Measurements from ENCODE around the gene CELSR2.
A peak's percentile ranks its signal among the peaks of the same experiment; 100 is the strongest.
"Not testable (repeated sequence)": the region's sequence is repeated elsewhere in the genome, so short reads cannot be mapped to it uniquely, and the experiment has no call there.

Gene CELSR2, protein sequence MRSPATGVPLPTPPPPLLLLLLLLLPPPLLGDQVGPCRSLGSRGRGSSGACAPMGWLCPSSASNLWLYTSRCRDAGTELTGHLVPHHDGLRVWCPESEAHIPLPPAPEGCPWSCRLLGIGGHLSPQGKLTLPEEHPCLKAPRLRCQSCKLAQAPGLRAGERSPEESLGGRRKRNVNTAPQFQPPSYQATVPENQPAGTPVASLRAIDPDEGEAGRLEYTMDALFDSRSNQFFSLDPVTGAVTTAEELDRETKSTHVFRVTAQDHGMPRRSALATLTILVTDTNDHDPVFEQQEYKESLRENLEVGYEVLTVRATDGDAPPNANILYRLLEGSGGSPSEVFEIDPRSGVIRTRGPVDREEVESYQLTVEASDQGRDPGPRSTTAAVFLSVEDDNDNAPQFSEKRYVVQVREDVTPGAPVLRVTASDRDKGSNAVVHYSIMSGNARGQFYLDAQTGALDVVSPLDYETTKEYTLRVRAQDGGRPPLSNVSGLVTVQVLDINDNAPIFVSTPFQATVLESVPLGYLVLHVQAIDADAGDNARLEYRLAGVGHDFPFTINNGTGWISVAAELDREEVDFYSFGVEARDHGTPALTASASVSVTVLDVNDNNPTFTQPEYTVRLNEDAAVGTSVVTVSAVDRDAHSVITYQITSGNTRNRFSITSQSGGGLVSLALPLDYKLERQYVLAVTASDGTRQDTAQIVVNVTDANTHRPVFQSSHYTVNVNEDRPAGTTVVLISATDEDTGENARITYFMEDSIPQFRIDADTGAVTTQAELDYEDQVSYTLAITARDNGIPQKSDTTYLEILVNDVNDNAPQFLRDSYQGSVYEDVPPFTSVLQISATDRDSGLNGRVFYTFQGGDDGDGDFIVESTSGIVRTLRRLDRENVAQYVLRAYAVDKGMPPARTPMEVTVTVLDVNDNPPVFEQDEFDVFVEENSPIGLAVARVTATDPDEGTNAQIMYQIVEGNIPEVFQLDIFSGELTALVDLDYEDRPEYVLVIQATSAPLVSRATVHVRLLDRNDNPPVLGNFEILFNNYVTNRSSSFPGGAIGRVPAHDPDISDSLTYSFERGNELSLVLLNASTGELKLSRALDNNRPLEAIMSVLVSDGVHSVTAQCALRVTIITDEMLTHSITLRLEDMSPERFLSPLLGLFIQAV (N-terminal part only)

DNA sequence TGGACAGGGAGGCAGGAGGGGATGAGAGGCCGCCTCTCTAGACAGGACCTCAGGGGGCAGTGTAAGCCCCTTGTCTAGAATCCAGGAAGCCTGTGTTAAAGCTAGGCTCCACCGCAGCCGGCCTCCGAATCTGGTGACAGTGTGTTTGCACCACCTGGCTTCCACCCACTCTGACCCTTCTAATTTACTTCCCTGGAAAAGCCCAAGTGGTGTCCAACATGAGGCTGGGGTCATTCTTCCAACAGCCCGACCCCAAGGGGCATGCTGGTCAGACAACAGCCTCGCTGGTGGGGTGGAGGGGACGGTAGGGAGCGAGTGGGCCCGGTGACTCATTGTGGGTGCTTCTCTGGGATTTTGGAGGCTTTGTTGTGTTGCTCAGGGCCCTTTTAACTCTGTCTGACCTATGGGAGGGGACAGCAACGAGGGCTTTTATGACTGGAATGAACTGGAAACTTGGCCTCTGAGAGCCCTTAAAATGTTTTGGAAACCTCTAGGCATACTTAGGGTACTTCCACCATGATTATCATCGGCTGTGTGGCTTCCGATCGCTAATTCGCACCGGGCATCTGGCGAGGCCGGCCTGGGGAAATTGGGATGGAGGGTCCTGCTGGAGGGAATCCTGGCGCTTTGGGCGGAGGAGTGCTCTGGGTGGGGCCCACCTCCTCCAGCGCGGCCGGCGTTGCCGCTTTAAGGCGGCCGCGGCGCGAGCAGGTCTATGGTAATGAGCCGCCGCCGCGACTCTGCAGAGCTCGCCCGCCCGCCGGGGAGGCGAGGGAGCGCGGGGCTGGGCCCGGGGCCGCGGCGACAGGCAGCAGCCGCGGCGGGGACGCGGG is at the start of gene CELSR2:
CELSR2 (plus strand) TSS at position 743 of the 833 bp plus-strand sequence. CDS start 541 bp downstream, outside the sequence.
- DNase-seq, result peak; percentile 44

DNA sequence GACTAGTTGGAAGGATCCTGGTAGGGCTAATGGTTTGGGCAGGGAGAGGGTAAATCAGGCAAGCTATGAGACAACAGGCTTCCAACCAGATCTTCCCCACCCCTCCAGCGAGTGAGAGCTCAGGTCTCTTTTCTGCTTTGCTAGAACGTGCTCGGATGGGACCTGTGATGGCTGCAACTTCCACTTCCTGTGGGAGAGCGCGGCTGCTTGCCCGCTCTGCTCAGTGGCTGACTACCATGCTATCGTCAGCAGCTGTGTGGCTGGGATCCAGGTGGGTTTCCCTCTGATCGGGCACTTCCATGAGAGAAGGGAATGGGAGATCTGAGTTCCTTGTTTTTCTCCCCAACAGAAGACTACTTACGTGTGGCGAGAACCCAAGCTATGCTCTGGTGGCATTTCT is 49.6 kb upstream of the CELSR2 start:
- no peak for DNase-seq

DNA sequence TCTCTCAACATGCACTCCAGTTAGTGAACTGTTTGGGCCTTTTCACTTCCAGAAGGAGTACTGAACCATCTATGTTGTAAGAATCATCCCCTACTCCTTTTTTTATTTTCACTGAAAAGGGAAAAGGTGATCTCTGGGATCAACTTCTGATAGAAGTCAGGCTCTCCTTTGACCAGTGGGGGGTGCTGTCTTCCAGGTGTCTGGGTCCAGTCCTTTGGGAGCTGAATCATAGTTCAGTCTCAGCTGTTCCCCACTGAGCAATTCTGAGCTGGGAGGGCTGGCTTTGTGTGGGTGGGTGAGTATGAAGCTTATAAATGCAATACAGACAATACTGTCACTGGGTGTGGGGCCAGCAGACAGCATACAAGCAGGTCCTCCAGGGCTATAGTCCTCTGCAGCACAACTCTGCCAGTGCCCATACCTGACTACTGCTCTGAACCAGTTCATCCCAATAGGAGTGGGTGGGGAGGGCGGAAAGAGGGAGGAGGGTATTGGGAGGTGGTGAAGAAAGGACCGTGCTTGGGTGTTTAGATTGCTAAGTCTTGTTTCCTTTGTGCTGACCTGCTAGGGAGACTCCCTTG is 48.1 kb upstream of the CELSR2 start:
- no peak for DNase-seq

DNA sequence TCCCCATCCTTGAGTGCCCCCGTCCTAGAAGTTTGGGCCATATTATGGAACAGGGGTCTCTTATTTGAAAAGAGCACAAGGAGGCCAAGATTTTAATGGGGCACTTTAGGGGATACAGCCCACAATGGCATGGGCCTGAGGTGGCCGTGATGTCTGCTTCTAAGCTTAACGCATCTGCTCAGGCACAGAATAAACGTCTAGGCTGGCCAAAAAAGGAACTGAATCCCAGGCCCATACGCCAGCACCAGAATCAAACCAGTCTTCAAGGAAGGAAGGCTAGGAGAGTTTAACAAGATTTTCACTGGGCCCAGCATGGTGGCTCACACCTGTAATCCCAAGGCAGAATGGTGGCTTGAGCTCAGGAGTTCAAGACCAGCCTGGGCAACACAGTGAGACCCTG is 44.9 kb upstream of the CELSR2 start:
- no peak for DNase-seq

GRCh38 chr1:109206339-109206738 is 43.0 kb upstream of the CELSR2 start:
- DNase-seq, result no peak

DNA sequence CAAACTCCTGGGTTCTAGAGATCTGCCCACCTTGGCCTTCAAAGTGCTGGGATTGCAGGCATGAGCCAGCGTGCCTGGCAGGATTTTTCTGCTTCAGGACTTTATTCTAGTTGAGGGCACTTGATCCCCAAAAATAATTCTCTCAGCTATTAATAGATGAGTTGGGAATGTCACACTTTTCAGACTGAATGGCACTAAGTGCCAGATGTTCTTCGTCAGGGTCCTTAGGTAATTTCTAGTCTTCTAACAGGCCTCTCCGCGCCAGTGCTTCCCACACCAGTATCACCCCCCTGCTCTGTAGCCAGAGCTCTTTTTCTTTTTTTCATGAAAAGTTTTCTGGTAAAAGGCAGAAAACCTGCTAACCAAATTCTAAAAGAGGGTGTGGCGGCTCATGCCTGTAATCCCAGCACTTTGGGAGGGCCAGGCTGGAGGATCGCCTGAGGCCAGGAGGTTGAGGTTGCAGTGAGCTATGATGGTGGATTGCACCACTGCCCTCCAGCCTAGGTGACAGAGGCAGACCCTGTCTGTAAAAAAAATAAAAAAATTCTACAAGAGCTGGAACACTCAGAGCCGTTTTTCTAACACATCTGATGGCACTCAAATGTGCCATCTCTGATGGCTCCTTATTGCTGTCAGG is 41.8 kb upstream of the CELSR2 start:
- DNase-seq, result no peak

DNA sequence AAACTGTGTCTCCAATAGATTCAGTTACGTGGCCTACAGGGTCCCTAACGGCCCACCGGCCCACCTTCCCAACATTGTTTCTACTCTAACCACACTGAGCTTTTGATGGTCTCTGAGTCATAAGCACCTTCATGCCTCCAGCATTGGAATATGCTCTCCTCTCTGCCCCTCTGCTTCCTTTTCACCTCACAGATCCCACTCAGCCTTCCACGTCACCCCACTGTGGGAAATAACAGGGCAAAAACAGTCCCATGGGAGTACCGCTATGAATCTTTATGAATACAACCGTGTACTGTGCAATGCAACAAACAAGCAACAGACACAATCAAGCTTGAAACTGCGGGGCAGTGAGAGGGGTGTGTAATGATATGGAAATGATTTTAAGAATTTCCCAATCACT is 40.9 kb upstream of the CELSR2 start:
- no peak for DNase-seq

DNA sequence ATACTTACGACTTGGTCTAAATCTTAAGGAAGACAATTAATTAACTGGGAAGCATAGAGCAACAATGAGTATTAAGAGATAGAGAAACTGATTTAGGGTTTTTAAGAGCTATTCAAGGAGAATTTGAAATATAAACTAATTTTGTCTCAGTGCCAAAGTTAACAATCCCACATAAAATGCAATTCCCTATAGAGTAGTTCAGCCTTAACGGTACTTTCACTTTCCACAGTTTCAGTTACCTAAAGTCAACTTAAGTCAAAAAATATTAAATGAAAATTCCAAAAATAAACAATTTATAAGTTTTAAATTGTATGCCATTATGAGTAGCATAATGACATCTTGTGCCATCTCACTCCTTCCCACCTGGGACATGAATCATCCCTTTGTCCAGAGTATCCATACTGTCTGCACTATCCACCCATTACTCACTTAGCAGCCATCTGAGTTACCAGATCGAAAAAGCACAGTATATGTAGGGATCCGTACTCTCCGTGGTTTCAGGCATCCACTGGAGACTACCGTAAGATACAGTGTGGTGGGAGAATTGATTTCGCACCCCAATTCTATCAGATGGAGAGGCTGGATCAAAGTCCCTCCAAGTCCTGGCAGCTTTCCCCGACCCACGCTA is 40.4 kb upstream of the CELSR2 start:
- DNase-seq, result no peak

DNA sequence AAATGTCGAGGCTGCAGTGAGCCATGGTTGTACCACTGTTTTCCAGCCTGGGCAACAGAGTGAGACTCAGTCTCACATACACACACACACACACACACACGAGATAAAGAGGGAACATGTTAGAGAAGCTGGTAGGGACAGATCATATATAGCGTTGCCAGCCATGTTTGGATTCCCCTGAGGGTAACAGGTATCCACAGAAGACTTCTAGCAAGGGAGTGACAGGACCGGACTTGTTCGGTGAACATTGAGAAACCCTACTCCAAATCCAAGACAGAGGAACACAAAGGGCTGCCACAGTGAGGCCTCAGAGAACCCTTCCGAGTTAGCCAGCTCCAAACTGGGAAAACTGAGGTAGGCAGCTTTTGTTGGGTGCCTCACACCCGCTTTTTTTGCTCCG is 39.3 kb upstream of the CELSR2 start:
- no peak for DNase-seq

DNA sequence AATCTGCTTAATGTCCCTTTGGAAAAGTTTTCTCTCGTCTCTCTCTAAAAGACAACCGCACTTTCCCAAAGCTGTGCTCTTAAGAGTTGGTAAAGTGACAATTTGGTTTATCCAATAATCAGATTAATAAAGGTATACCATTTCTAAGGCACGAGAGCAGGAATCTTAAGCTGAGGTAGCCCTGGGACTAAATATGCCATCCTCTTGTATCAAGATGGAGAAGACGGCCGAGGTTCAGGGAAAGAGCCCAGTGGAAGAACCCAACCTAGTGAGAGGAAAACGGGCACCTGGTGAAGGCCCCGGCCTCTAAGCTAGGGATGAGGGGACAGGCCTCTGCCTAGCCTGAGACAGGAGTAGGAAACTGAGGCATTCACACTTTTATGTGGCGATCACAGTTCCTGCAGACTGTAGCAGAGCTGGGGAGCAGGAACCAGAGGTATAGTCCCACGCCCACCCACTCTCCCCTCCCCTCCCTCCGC is 36.0 kb upstream of the CELSR2 start:
- no peak for DNase-seq

- DNase-seq, result peak; percentile 86
These were observed 35.3 kb upstream of the CELSR2 start, which contains the start of gene SARS1 for GRCh38 chr1:109213824-109214693. SARS1 (plus strand) TSS chr1:109213918; CDS start chr1:109213993, 75 bp downstream.

DNA sequence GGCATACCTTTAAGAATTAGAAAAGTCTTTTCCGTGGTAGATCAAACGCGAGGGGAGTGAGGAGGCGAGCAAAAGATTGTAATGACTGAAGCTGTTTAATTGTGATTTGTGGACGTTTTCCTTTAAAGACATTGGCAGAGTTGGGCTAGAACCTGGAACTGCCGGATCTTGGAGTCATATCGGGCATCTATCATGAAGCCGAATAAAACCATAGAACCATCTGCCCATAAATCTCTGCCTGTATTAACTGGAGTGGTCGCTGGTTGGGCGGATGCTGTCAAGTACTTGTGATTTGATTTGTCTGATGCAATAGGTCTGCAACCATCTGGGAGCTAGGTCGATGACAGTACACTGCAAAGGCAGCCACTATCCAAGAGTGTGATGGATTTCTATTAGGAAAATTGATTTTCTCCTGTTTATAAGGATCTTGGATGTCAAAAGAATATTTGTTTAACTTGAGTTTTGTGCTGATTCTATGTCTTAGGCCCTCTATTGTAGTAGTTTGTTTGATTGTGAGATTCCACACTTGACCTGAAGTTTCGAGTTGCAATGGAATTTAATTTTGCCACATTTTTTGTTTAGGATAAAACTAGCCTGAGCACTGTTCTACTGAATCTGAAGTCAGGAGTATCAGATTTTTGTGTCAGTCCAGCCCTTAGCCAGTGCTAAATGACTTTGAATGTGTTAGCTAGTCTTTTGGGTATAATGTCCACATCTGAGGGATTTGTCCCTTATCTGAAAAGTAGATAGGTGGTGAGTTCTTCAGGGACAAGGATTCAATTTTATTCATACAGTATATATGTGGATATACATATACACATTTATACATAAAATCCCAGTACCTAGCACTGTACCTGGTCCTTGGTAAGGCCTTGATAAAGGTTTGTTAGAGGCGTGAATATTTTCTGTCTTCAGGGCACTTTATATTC is 34.4 kb upstream of the CELSR2 start:
- peak; percentile 28 for DNase-seq

- no peak for DNase-seq
These were observed 32.7 kb upstream of the CELSR2 start for GRCh38 chr1:109216662-109217061.

DNA sequence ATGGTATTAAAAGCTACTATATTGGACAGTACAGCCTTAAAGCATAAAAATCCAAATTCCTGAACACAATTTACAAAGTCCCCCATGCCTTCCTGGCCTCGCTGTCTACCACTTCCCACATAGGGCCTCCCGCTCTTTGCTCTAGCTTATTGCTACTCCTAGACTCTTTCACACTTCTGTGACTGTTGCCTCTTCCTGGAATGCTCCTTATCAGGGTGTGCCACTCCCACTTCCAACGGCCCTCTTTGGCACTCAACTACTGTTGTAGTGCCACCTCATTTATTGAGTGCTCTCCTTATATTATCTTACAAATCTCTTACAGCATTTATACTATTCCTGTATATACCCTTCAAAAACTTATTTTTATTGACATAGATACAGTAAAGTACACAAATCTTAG is 30.8 kb upstream of the CELSR2 start:
- no peak for DNase-seq

DNA sequence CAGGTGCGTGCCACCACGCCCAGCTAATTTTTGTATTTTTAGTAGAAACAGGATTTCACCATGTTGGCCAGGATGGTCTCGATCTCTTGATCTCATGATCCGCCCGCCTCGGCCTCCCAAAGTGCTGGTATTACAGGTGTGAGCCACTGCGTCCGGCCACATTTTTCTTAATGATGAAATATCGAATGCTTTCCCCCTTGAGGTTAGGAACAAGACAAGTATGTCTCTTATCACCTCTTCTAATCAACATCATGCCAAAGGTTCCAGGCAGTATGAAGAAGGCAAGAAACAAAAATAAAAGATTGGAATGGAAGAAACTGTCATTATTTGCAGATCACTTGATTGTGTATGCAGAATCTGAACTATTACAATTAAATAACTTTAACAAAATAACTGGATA is 28.1 kb upstream of the CELSR2 start:
- DNase-seq, result not testable (repeated sequence)

- DNase-seq, result no peak
These were observed 24.0 kb upstream of the CELSR2 start for GRCh38 chr1:109225308-109225707.

- DNase-seq, result no peak
These were observed 23.5 kb upstream of the CELSR2 start for GRCh38 chr1:109225711-109226445.

DNA sequence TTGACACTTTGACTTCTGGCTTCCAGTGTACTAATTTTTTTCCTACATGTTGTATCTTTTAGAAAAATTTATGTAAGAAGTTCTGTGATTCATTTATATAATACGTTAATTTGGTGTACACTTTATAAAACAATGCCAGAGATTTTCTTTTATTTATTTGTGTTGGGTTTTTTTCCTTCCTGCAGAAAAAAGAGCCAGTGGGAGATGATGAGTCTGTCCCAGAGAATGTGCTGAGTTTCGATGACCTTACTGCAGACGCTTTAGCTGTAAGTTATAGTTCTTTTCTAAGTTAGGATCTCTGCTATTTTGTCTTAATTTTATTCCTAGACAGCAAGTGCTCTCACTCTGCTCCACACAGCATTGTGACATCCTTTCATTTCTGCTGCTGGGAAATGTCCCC is 21.2 kb upstream of the CELSR2 start:
- no peak for DNase-seq
